GM12878 (cell line): Measurements from ENCODE around the gene BEST3. TPM values are rescaled to one million over a fixed set of nuclear protein-coding genes. Genes with fewer than 3 reads are reported as not detected.

Experiments
- ATAC-seq: fragments of 200-7000 bp; cut with Tn5 transposase; 3 replicates; pipeline ENCODE4 v1.9.1; 2020; ENCODE audit warnings: mild to moderate bottlenecking, moderate library complexity
- BruUV-seq: library from RNA; stranded (reverse); fragments of 400-500 nt; replicated peaks from 2 replicates; lab custom pipeline; 2021; lab: Mats Ljungman, UMichigan
- CTCF ChIA-PET: fragments of 300-600 bp; sonication (Branson Sonifier 250); formaldehyde crosslinking; extraction: SDS; loops from one replicate; lab custom pipeline; 2021; ENCODE audit warnings: inconsistent platforms; lab: Yijun Ruan, JAX
- POLR2A ChIA-PET: fragments of 350-600 bp; formaldehyde crosslinking; extraction: SDS; loops from one replicate; lab custom pipeline; 2021; ENCODE audit warnings: inconsistent platforms; lab: Charles Lee
- RAD21 ChIA-PET: fragments of 300-600 bp; sonication (Branson Sonifier 250); formaldehyde crosslinking; loops from one replicate; lab custom pipeline; 2023; ENCODE audit warnings: antibody characterized with exemption; ENCODE audit not compliant: unreplicated experiment; lab: Charles Lee
- SMC1A ChIA-PET: fragments of 300-600 bp; sonication (Branson Sonifier 250); formaldehyde crosslinking; loops from one replicate; lab custom pipeline; 2023; ENCODE audit not compliant: unreplicated experiment, uncharacterized antibody; lab: Charles Lee
- DNase-seq: peaks from one replicate; pipeline ENCODE4 v3.0.0-alpha.2; 2011; ENCODE audit warnings: low read depth, low spot score
- FAIRE-seq: peaks from 3 replicates; lab custom pipeline; 2011; peaks lifted over from hg19 to GRCh38; lab: Jason Lieb, UNC
- H2AFZ ChIP-seq: 2 replicates; pipeline ENCODE4 v1.6.0; 2011; ENCODE audit warnings: low read depth, low read length, control low read depth; ENCODE audit not compliant: control insufficient read depth
- H3K27ac ChIP-seq: 2 replicates; pipeline ENCODE4 v1.5.1; 2011; ENCODE audit warnings: control low read depth; ENCODE audit not compliant: control insufficient read depth, insufficient read depth
- H3K27me3 ChIP-seq, 2 experiments: replicated peaks in 1 of 2; 2 replicates each; pipeline versions ENCODE4 v1.6.0 to v1.6.1; 2011; ENCODE audit warnings: low read length in 1 of 2; ENCODE audit not compliant: control insufficient read depth in 2 of 2, insufficient read depth in 2 of 2
- H3K36me3 ChIP-seq, 2 experiments: 2 replicates each; pipeline ENCODE4 v1.5.1; 2011; ENCODE audit warnings: low read length in 1 of 2; ENCODE audit not compliant: control insufficient read depth in 2 of 2, insufficient read depth in 2 of 2
- H3K4me1 ChIP-seq: 2 replicates; pipeline ENCODE4 v1.6.1; 2011; ENCODE audit warnings: mild to moderate bottlenecking, low read length, moderate library complexity, mixed read lengths; ENCODE audit not compliant: control insufficient read depth, insufficient read depth
- H3K4me2 ChIP-seq: 2 replicates; pipeline ENCODE4 v1.6.0; 2011; ENCODE audit warnings: control low read depth; ENCODE audit not compliant: control insufficient read depth, insufficient read depth
- H3K4me3 ChIP-seq: fragments of 200-600 bp; sonication (generic); 2 replicates; pipeline ENCODE4 v1.5.1; 2016
- H3K79me2 ChIP-seq: 2 replicates; pipeline ENCODE4 v1.6.0; 2011; ENCODE audit warnings: low read length; ENCODE audit not compliant: control insufficient read depth, insufficient read depth
- H3K9ac ChIP-seq: 2 replicates; pipeline ENCODE4 v1.8.0; 2011; ENCODE audit warnings: low read length, control low read depth, mixed read lengths; ENCODE audit not compliant: control insufficient read depth, insufficient read depth
- H3K9me3 ChIP-seq: replicated peaks from 3 replicates; pipeline ENCODE4 v1.5.1; 2011; ENCODE audit warnings: mild to moderate bottlenecking, low read length; ENCODE audit not compliant: control insufficient read depth, insufficient read depth
- H4K20me1 ChIP-seq: 2 replicates; pipeline ENCODE4 v1.6.0; 2011; ENCODE audit not compliant: control insufficient read depth, insufficient read depth
- ASH2L ChIP-seq: fragments of 300-600, 200-600 bp; sonication (generic); IDR thresholded peaks from 2 replicates; pipeline ENCODE4 v1.6.1; 2017; ENCODE audit warnings: low read depth, mild to moderate bottlenecking, borderline replicate concordance
- EGR1 ChIP-seq, 2 experiments: IDR thresholded peaks; 1 replicate in 1 of 2; 2 replicates in 1 of 2; pipeline ENCODE4 v1.6.1; 2011 to 2012; ENCODE audit warnings: low read depth in 2 of 2, low read length in 2 of 2, borderline replicate concordance in 1 of 2, mild to moderate bottlenecking in 1 of 2, moderate library complexity in 1 of 2
- ETV6 ChIP-seq, 2 experiments: fragments of 450-650 bp in 1 of 2; IDR thresholded peaks in 1 of 2; conservative IDR thresholded peaks in 1 of 2; 2 replicates each; pipeline ENCODE4 v1.6.1; 2014; ENCODE audit warnings: antibody characterized with exemption in 1 of 2, borderline replicate concordance in 1 of 2, low read depth in 1 of 2, mild to moderate bottlenecking in 1 of 2, moderate library complexity in 1 of 2
- KDM1A ChIP-seq: fragments of 200-600 bp; sonication (generic); IDR thresholded peaks from 2 replicates; pipeline ENCODE4 v1.6.1; 2016; ENCODE audit warnings: borderline replicate concordance
- MTA2 ChIP-seq: fragments of 450-650 bp; IDR thresholded peaks from 2 replicates; pipeline ENCODE4 v1.6.1; 2016; ENCODE audit warnings: low read depth, mild to moderate bottlenecking, moderate library complexity
- PAX8 ChIP-seq: fragments of 450-650 bp; IDR thresholded peaks from 2 replicates; pipeline ENCODE4 v1.6.1; 2017; ENCODE audit warnings: mild to moderate bottlenecking, moderate library complexity
- POLR2AphosphoS2 ChIP-seq: IDR thresholded peaks from 2 replicates; pipeline ENCODE4 v1.6.1; 2011; ENCODE audit warnings: low read depth, mild to moderate bottlenecking, low read length, improper control_type of control experiment, moderate library complexity
- RELA ChIP-seq: fragments of 450-650 bp; IDR thresholded peaks from 2 replicates; pipeline ENCODE4 v1.8.0; 2014; ENCODE audit warnings: borderline replicate concordance; ENCODE audit not compliant: partially characterized antibody
- SP1 ChIP-seq: IDR thresholded peaks from one replicate; pipeline ENCODE4 v1.6.1; 2011; ENCODE audit warnings: low read depth, low read length
- TCF7 ChIP-seq: IDR thresholded peaks from 2 replicates; pipeline ENCODE4 v1.6.1; 2014; ENCODE audit warnings: antibody characterized with exemption, borderline replicate concordance
- WGBS: methylation state at CpG from one replicate; pipeline ENCODE4 v1.1.6; 2016; ENCODE audit warnings: low lambda C conversion rate; ENCODE audit not compliant: insufficient replicate concordance, insufficient coverage; ENCODE audit errors: missing lambda C conversion rate; 5-methylcytosine and 5-hydroxymethylcytosine counted together
- in situ Hi-C: fragments of 300-500 bp; cut with MboI; formaldehyde crosslinking; loops from 9 replicates; pipeline ENCODE4 v1.14.3; 2018; ENCODE audit warnings: mixed read lengths
- intact Hi-C: fragments of 100-400 bp; cut with micrococcal nuclease; formaldehyde crosslinking; loops from one replicate; pipeline ENCODE4 v1.14.2; 2022; ENCODE audit not compliant: unreplicated experiment
- polyA plus RNA-seq, 11 experiments: library from polyadenylated mRNA; depleted of rRNA in 4 of 11; unstranded in 6 of 11; stranded (reverse) in 5 of 11; fragments of >200 nt; fragmentation: Nextera tagmentation in 4 of 11; fragmentation: Illumina TruSeq in 1 of 11; extraction: Ambion mirVana in 4 of 11; extraction: Trizol in 1 of 11; gene quantifications; 1 replicate in 1 of 11; 2 replicates in 10 of 11; pipeline versions ENCODE4 v1.2.1 to v1.2.3, GENCODE V29; 2011 to 2016; ENCODE audit warnings: inconsistent platforms in 2 of 11, missing spikeins in 2 of 11, low read depth in 1 of 11
- total RNA-seq, 4 experiments: library from RNA; depleted of rRNA in 3 of 4; stranded (reverse); fragments of >200 nt in 3 of 4; fragmentation: Illumina TruSeq in 1 of 4; extraction: Trizol in 1 of 4; gene quantifications; 2 replicates each; pipeline versions ENCODE4 v1.2.1 to v1.2.3, GENCODE V29; 2013 to 2021
- TF ChIP-seq, protein P1 (sequence below): IDR thresholded peaks from 2 replicates; pipeline ENCODE4 v1.6.1; 2012; ENCODE audit warnings: low read depth, low read length, improper control_type of control experiment
- TF ChIP-seq, protein P2 (sequence below): fragments of 450-650 bp; IDR thresholded peaks from 2 replicates; pipeline ENCODE4 v1.6.1; 2016; ENCODE audit warnings: mild to moderate bottlenecking, moderate library complexity, borderline replicate concordance
- TF ChIP-seq, protein P3 (sequence below): fragments of 450-650 bp; IDR thresholded peaks from 2 replicates; pipeline ENCODE4 v1.6.1; 2017; ENCODE audit warnings: antibody characterized with exemption, mild to moderate bottlenecking, moderate library complexity
- TF ChIP-seq, protein P4 (sequence below): fragments of 450-650 bp; IDR thresholded peaks from 2 replicates; pipeline ENCODE4 v1.6.1; 2017; ENCODE audit warnings: borderline replicate concordance
- TF ChIP-seq, protein P5 (sequence below): IDR thresholded peaks from 2 replicates; pipeline ENCODE4 v1.6.1; 2012; ENCODE audit warnings: low read depth, low read length, improper control_type of control experiment

Gene BEST3
- total and polyA plus RNA-seq, 10 of the 15 experiments (the other 5 are each of a cell fraction or from before 2014, with no cell fraction given) = not detected

DNA sequence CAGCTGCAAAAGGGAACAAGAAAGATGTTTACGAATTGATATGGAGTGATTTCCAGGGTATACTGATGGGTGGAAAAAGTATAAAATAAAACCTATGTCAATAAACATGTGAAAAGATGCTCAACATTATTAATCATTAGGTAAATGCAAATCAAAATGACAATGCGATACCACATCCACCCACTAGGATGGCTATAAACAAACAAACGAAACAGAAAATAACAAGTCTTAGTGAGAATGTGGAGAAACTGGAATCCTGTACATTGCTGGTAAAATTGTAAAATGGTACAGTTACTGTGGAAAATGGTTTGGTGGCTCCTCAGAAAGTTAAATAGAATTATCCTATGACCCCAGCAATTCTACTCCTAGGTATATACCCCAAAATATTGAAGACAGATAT, 9.5 kb upstream of the BEST3 start:
- H3K9me3 ChIP-seq = no peaks in the 10 kb centered on the region
- no peak overlapping the region for H2AFZ ChIP-seq
- ChIA-PET SMC1A (no interaction called here), RAD21 (no interaction called here), CTCF (no interaction called here), POLR2A (no interaction called here)
- no peak overlapping the region for H3K9ac ChIP-seq
- H3K36me3 ChIP-seq = no peaks in the 10 kb centered on the region
- 58% methylated on average over 3 of the region's 3 CpGs for WGBS
- BruUV-seq = no TSS peak
- H3K27me3 ChIP-seq = no peaks in the 10 kb centered on the region
- no peak overlapping the region for H3K4me3 ChIP-seq
- H3K79me2 ChIP-seq = no peaks in the 10 kb centered on the region
- intact Hi-C loops (no loop called here), in situ Hi-C loops (no loop called here)
- H3K4me1 ChIP-seq = no peaks in the 10 kb centered on the region
- no peak for FAIRE-seq
- no peak overlapping the region for H3K4me2 ChIP-seq
- DNase-seq = no peak
- no peaks in the 10 kb centered on the region for H4K20me1 ChIP-seq
- no peak overlapping the region for H3K27ac ChIP-seq
- ATAC-seq = no peak
- TF ChIP-seq, protein P1, sequence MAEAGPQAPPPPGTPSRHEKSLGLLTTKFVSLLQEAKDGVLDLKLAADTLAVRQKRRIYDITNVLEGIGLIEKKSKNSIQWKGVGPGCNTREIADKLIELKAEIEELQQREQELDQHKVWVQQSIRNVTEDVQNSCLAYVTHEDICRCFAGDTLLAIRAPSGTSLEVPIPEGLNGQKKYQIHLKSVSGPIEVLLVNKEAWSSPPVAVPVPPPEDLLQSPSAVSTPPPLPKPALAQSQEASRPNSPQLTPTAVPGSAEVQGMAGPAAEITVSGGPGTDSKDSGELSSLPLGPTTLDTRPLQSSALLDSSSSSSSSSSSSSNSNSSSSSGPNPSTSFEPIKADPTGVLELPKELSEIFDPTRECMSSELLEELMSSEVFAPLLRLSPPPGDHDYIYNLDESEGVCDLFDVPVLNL = no peak
- TF ChIP-seq ASH2L (no peak), PAX8 (no peak), SP1 (no peak), RELA (no peak), POLR2AphosphoS2 (no peak), MTA2 (no peak), TCF7 (no peak), KDM1A (no peak), EGR1 (IDR thresholded peaks at IDR 0.05; ENCODE audit: borderline replicate concordance in 1 of 2, low read depth in 2 of 2, low read length in 2 of 2) (no peak), ETV6 (conservative IDR thresholded peaks at IDR 0.05 in 1 of 2, IDR thresholded peaks at IDR 0.05 in 1 of 2; ENCODE audit: borderline replicate concordance in 1 of 2, low read depth in 1 of 2) (no peak)
- TF ChIP-seq, protein P2, sequence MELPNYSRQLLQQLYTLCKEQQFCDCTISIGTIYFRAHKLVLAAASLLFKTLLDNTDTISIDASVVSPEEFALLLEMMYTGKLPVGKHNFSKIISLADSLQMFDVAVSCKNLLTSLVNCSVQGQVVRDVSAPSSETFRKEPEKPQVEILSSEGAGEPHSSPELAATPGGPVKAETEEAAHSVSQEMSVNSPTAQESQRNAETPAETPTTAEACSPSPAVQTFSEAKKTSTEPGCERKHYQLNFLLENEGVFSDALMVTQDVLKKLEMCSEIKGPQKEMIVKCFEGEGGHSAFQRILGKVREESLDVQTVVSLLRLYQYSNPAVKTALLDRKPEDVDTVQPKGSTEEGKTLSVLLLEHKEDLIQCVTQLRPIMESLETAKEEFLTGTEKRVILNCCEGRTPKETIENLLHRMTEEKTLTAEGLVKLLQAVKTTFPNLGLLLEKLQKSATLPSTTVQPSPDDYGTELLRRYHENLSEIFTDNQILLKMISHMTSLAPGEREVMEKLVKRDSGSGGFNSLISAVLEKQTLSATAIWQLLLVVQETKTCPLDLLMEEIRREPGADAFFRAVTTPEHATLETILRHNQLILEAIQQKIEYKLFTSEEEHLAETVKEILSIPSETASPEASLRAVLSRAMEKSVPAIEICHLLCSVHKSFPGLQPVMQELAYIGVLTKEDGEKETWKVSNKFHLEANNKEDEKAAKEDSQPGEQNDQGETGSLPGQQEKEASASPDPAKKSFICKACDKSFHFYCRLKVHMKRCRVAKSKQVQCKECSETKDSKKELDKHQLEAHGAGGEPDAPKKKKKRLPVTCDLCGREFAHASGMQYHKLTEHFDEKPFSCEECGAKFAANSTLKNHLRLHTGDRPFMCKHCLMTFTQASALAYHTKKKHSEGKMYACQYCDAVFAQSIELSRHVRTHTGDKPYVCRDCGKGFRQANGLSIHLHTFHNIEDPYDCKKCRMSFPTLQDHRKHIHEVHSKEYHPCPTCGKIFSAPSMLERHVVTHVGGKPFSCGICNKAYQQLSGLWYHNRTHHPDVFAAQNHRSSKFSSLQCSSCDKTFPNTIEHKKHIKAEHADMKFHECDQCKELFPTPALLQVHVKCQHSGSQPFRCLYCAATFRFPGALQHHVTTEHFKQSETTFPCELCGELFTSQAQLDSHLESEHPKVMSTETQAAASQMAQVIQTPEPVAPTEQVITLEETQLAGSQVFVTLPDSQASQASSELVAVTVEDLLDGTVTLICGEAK = no peak
- TF ChIP-seq, protein P3, sequence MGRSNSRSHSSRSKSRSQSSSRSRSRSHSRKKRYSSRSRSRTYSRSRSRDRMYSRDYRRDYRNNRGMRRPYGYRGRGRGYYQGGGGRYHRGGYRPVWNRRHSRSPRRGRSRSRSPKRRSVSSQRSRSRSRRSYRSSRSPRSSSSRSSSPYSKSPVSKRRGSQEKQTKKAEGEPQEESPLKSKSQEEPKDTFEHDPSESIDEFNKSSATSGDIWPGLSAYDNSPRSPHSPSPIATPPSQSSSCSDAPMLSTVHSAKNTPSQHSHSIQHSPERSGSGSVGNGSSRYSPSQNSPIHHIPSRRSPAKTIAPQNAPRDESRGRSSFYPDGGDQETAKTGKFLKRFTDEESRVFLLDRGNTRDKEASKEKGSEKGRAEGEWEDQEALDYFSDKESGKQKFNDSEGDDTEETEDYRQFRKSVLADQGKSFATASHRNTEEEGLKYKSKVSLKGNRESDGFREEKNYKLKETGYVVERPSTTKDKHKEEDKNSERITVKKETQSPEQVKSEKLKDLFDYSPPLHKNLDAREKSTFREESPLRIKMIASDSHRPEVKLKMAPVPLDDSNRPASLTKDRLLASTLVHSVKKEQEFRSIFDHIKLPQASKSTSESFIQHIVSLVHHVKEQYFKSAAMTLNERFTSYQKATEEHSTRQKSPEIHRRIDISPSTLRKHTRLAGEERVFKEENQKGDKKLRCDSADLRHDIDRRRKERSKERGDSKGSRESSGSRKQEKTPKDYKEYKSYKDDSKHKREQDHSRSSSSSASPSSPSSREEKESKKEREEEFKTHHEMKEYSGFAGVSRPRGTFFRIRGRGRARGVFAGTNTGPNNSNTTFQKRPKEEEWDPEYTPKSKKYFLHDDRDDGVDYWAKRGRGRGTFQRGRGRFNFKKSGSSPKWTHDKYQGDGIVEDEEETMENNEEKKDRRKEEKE = no peak
- TF ChIP-seq, protein P4, sequence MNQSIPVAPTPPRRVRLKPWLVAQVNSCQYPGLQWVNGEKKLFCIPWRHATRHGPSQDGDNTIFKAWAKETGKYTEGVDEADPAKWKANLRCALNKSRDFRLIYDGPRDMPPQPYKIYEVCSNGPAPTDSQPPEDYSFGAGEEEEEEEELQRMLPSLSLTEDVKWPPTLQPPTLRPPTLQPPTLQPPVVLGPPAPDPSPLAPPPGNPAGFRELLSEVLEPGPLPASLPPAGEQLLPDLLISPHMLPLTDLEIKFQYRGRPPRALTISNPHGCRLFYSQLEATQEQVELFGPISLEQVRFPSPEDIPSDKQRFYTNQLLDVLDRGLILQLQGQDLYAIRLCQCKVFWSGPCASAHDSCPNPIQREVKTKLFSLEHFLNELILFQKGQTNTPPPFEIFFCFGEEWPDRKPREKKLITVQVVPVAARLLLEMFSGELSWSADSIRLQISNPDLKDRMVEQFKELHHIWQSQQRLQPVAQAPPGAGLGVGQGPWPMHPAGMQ = no peak
- TF ChIP-seq, protein P5, sequence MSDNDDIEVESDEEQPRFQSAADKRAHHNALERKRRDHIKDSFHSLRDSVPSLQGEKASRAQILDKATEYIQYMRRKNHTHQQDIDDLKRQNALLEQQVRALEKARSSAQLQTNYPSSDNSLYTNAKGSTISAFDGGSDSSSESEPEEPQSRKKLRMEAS = no peak
